ENCODE data around the gene GUCY2C. TPM values are rescaled to one million over a fixed set of nuclear protein-coding genes. Genes with fewer than 3 reads are reported as not detected.

GUCY2C gene
- polyA plus RNA-seq, 2 of the 4 experiments (the other 2 are of a cell fraction) = 0.05 TPM; not detected in 1

DNA sequence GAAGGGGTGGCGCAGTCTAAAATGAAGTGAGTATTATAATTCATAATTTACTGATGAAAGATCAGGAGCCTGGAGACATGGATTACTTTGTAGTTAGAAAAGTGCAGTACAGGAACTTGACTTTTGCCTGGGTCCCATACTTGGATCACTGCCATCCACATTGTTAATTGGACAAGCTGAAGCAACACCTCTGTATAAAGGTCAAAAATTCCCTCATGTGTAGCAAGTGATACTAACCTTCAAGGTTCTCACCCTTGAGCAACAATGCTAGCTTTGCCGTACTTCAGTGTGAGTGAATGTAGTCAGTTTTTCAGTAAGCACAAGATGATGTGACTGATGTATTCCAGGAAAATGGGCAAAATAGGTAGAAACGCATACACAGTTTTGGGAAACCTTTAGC, 84.1 kb downstream of the GUCY2C start:
- WGBS (ENCODE audit: missing lambda C conversion rate) = 41% methylated on average over 3 of the region's 3 CpGs
- ATAC-seq (no peak), DNase-seq (ENCODE audit: low read depth in 1 of 2, low spot score in 1 of 2) (no peak), FAIRE-seq (no peak)
- H3K4me2 ChIP-seq = no peak overlapping the region
- POLR2A ChIA-PET = no interaction called here
- H3K4me3 ChIP-seq = no peak overlapping the region
- no peaks in the 10 kb centered on the region for H3K4me1 ChIP-seq
- no peaks in the 10 kb centered on the region for H3K9me3 ChIP-seq
- TF ChIP-seq NPAS2 (CRISPR knock-in tag; IDR thresholded peaks at IDR 0.05; ENCODE audit: borderline replicate concordance) (no peak), EP300 (IDR thresholded peaks at IDR 0.05) (no peak), GATA3 (IDR thresholded peaks at IDR 0.05; ENCODE audit: borderline replicate concordance) (no peak), NR3C1 (IDR thresholded peaks at IDR 0.05) (no peak), CHD4 (IDR thresholded peaks at IDR 0.05; ENCODE audit: borderline replicate concordance) (no peak), ZFP36 (IDR thresholded peaks at IDR 0.05; ENCODE audit: borderline replicate concordance, partially characterized antibody) (no peak), TP53 (CRISPR knock-in tag; IDR thresholded peaks at IDR 0.05) (no peak), PHF8 (IDR thresholded peaks at IDR 0.05; ENCODE audit: borderline replicate concordance, low read depth) (no peak)
- TF ChIP-seq, protein P1, sequence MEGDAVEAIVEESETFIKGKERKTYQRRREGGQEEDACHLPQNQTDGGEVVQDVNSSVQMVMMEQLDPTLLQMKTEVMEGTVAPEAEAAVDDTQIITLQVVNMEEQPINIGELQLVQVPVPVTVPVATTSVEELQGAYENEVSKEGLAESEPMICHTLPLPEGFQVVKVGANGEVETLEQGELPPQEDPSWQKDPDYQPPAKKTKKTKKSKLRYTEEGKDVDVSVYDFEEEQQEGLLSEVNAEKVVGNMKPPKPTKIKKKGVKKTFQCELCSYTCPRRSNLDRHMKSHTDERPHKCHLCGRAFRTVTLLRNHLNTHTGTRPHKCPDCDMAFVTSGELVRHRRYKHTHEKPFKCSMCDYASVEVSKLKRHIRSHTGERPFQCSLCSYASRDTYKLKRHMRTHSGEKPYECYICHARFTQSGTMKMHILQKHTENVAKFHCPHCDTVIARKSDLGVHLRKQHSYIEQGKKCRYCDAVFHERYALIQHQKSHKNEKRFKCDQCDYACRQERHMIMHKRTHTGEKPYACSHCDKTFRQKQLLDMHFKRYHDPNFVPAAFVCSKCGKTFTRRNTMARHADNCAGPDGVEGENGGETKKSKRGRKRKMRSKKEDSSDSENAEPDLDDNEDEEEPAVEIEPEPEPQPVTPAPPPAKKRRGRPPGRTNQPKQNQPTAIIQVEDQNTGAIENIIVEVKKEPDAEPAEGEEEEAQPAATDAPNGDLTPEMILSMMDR (IDR thresholded peaks at IDR 0.05) = no peak
- H3K27ac ChIP-seq = no peak overlapping the region
- CTCF ChIA-PET = interaction anchor here (1.0 to 1.6 kb wide), 2 partner anchors 40 to 374 kb away, joined by 3 to 8 read pairs; no protein-coding TSS in a partner anchor

DNA sequence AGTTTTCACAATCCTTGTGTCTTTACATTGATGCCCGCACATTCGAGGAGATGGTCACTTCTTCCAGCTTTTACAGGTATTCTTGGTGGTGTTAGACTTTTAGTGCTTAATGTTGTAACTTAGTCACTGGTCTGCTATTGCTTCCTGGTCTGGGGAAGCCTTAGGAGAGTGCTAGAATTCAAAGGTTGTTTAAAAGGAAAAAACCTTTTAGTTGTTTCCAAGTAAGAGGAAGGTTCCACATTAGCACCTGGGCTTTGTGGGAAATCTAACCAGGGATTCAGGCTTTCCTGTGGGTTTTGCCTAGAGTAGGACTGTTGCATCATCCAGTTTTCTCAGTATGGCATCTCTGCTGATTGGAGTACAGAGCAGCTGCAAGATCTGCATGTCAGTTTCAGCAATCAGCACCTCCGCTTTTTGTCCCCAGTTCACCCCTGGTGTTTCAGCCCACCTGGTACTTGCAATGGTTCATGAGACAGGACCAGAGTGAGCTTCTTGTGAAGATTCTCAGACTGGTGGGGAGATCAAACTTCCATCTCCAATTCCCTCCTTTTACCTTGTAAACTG, 84.7 kb downstream of the GUCY2C start:
- no peak overlapping the region for H3K27ac ChIP-seq
- ChIA-PET POLR2A (no interaction called here), CTCF (interaction anchor here (0.6 to 1.6 kb wide), 3 partner anchors 41 to 1044 kb away, joined by 3 to 8 read pairs (median 3); no protein-coding TSS in a partner anchor)
- no peaks in the 10 kb centered on the region for H3K4me1 ChIP-seq
- WGBS (ENCODE audit: missing lambda C conversion rate) = 49% methylated on average over 3 of the region's 3 CpGs
- TF ChIP-seq ZSCAN20 (CRISPR knock-in tag; IDR thresholded peaks at IDR 0.05) = no peak
- TF ChIP-seq, protein P2, sequence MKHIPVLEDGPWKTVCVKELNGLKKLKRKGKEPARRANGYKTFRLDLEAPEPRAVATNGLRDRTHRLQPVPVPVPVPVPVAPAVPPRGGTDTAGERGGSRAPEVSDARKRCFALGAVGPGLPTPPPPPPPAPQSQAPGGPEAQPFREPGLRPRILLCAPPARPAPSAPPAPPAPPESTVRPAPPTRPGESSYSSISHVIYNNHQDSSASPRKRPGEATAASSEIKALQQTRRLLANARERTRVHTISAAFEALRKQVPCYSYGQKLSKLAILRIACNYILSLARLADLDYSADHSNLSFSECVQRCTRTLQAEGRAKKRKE (CRISPR knock-in tag; IDR thresholded peaks at IDR 0.05; ENCODE audit: low read depth) = no peak
- TF ChIP-seq, protein P3, sequence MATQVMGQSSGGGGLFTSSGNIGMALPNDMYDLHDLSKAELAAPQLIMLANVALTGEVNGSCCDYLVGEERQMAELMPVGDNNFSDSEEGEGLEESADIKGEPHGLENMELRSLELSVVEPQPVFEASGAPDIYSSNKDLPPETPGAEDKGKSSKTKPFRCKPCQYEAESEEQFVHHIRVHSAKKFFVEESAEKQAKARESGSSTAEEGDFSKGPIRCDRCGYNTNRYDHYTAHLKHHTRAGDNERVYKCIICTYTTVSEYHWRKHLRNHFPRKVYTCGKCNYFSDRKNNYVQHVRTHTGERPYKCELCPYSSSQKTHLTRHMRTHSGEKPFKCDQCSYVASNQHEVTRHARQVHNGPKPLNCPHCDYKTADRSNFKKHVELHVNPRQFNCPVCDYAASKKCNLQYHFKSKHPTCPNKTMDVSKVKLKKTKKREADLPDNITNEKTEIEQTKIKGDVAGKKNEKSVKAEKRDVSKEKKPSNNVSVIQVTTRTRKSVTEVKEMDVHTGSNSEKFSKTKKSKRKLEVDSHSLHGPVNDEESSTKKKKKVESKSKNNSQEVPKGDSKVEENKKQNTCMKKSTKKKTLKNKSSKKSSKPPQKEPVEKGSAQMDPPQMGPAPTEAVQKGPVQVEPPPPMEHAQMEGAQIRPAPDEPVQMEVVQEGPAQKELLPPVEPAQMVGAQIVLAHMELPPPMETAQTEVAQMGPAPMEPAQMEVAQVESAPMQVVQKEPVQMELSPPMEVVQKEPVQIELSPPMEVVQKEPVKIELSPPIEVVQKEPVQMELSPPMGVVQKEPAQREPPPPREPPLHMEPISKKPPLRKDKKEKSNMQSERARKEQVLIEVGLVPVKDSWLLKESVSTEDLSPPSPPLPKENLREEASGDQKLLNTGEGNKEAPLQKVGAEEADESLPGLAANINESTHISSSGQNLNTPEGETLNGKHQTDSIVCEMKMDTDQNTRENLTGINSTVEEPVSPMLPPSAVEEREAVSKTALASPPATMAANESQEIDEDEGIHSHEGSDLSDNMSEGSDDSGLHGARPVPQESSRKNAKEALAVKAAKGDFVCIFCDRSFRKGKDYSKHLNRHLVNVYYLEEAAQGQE (IDR thresholded peaks at IDR 0.05) = no peak
- TF ChIP-seq KDM5A (IDR thresholded peaks at IDR 0.05) = no peak
- no peak for TF ChIP-seq PHF8 (IDR thresholded peaks at IDR 0.05; ENCODE audit: borderline replicate concordance, low read depth)
- no peak for TF ChIP-seq POLR2A (IDR thresholded peaks at IDR 0.05; ENCODE audit: low read length)
- TF ChIP-seq, protein P4, sequence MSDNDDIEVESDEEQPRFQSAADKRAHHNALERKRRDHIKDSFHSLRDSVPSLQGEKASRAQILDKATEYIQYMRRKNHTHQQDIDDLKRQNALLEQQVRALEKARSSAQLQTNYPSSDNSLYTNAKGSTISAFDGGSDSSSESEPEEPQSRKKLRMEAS (IDR thresholded peaks at IDR 0.05) = no peak
- TF ChIP-seq NR3C1 (IDR thresholded peaks at IDR 0.05) = no peak
- TF ChIP-seq SREBF2 (IDR thresholded peaks at IDR 0.05) = no peak
- TF ChIP-seq EHF (CRISPR knock-in tag; IDR thresholded peaks at IDR 0.05) = no peak
- TF ChIP-seq, protein P5, sequence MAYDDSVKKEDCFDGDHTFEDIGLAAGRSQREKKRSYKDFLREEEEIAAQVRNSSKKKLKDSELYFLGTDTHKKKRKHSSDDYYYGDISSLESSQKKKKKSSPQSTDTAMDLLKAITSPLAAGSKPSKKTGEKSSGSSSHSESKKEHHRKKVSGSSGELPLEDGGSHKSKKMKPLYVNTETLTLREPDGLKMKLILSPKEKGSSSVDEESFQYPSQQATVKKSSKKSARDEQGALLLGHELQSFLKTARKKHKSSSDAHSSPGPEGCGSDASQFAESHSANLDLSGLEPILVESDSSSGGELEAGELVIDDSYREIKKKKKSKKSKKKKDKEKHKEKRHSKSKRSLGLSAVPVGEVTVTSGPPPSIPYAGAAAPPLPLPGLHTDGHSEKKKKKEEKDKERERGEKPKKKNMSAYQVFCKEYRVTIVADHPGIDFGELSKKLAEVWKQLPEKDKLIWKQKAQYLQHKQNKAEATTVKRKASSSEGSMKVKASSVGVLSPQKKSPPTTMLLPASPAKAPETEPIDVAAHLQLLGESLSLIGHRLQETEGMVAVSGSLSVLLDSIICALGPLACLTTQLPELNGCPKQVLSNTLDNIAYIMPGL (CRISPR knock-in tag; IDR thresholded peaks at IDR 0.05; ENCODE audit: borderline replicate concordance) = no peak
- TF ChIP-seq ZFP36 (IDR thresholded peaks at IDR 0.05; ENCODE audit: borderline replicate concordance, partially characterized antibody) = no peak
- FAIRE-seq = no peak
- no peak for ATAC-seq
- no peaks in the 10 kb centered on the region; the same call in 2 of the 3 replicates for H3K9me3 ChIP-seq
- no peak overlapping the region for H3K4me3 ChIP-seq
- DNase-seq (ENCODE audit: low read depth in 1 of 2, low spot score in 1 of 2) = no peak
- H3K4me2 ChIP-seq = no peak overlapping the region
